ENCODE measurements around the gene PRDM15. TPM values are rescaled to one million over a fixed set of nuclear protein-coding genes. Genes with fewer than 3 reads are reported as not detected.

PRDM15 gene
- polyA plus RNA-seq, 3 donors: 0.19 to 19.0 (median 0.74) TPM

- no peaks in the 10 kb centered on the region for H3K9me3 Mint-ChIP-seq
- H3K79me2 ChIP-seq (ENCODE audit: insufficient read depth, low read length): no peaks in the 10 kb centered on the region
- no peaks in the 10 kb centered on the region for H3K4me1 ChIP-seq (ENCODE audit: control insufficient read depth in 1 of 2, insufficient read depth in 2 of 2, low read length in 2 of 2)
- no peaks in the 10 kb centered on the region for H3K4me1 Mint-ChIP-seq
- peaks cover 49 to 64% of the 10 kb centered on the region in 2 donors for H3K36me3 Mint-ChIP-seq
- no peak overlapping the region for H3K27ac ChIP-seq (ENCODE audit: low read depth in 1 of 2, low read length in 2 of 2)
- H3K36me3 ChIP-seq (replicated peaks in 1 of 2; ENCODE audit: control insufficient read depth in 1 of 2, insufficient read depth in 2 of 2, low read length in 2 of 2): peaks cover 49 to 74% of the 10 kb centered on the region in 2 donors
- WGBS (ENCODE audit: insufficient coverage): 98% methylated on average over 27 of the region's 42 CpGs
- H3K9ac ChIP-seq (ENCODE audit: insufficient read depth, low read length, poor library complexity, severe bottlenecking): no peak overlapping the region
- no peaks in the 10 kb centered on the region for H3K27me3 ChIP-seq (ENCODE audit: control insufficient read depth in 2 of 2, insufficient read depth in 2 of 2, low read length in 2 of 2)
- no peak overlapping the region for H3K4me3 Mint-ChIP-seq
- H3K4me2 ChIP-seq (replicated peaks; ENCODE audit: extremely low read depth, low read length, poor library complexity, severe bottlenecking): no peak overlapping the region
- peak overlapping the region in 2 of 7 donors; percentile 28 to 75 for H3K27ac Mint-ChIP-seq
- H3K27me3 Mint-ChIP-seq (ENCODE audit: low read depth in 3 of 3): peaks cover 0 to 2% (median 0%) of the 10 kb centered on the region in 3 donors
- no peaks in the 10 kb centered on the region for H3K9me3 ChIP-seq (replicated peaks in 1 of 2; ENCODE audit: control insufficient read depth in 1 of 2, insufficient read depth in 1 of 2, low read length in 2 of 2)
- no peak for DNase-seq
- no peak overlapping the region for H2AFZ ChIP-seq (ENCODE audit: insufficient read depth, low read depth, low read length, poor library complexity, severe bottlenecking)
- H3K4me3 ChIP-seq (replicated peaks in 1 of 3; ENCODE audit: low read depth in 2 of 3, low read length in 3 of 3): no peak overlapping the region
- no peaks in the 10 kb centered on the region for H4K20me1 ChIP-seq (ENCODE audit: insufficient read depth, low read length)
- intact Hi-C loops (cut with micrococcal nuclease): no loop called here
- no peak for TF ChIP-seq CTCF (IDR thresholded peaks at IDR 0.05)
Measured at GRCh38 chr21:41834926-41835663, 44.0 kb downstream of the PRDM15 start.

GRCh38 chr21:41834252-41834925 lies 44.8 kb downstream of the PRDM15 start:
- Histone ChIP-seq H3K27ac (ENCODE audit: low read depth in 1 of 2, low read length in 2 of 2) (no peak overlapping the region), H3K36me3 (replicated peaks in 1 of 2; ENCODE audit: control insufficient read depth in 1 of 2, insufficient read depth in 2 of 2, low read length in 2 of 2) (peaks cover 44 to 67% of the 10 kb centered on the region in 2 donors), H3K9me3 (replicated peaks in 1 of 2; ENCODE audit: control insufficient read depth in 1 of 2, insufficient read depth in 1 of 2, low read length in 2 of 2) (no peaks in the 10 kb centered on the region), H4K20me1 (ENCODE audit: insufficient read depth, low read length) (no peaks in the 10 kb centered on the region), H2AFZ (ENCODE audit: insufficient read depth, low read depth, low read length, poor library complexity, severe bottlenecking) (no peak overlapping the region), H3K4me3 (replicated peaks in 1 of 3; ENCODE audit: low read depth in 2 of 3, low read length in 3 of 3) (no peak overlapping the region), H3K4me2 (replicated peaks; ENCODE audit: extremely low read depth, low read length, poor library complexity, severe bottlenecking) (no peak overlapping the region), H3K9ac (ENCODE audit: insufficient read depth, low read length, poor library complexity, severe bottlenecking) (no peak overlapping the region), H3K4me1 (ENCODE audit: control insufficient read depth in 1 of 2, insufficient read depth in 2 of 2, low read length in 2 of 2) (no peaks in the 10 kb centered on the region), H3K27me3 (ENCODE audit: control insufficient read depth in 2 of 2, insufficient read depth in 2 of 2, low read length in 2 of 2) (no peaks in the 10 kb centered on the region), H3K79me2 (ENCODE audit: insufficient read depth, low read length) (no peaks in the 10 kb centered on the region)
- H3K27ac Mint-ChIP-seq: no peak overlapping the region
- intact Hi-C loops (cut with micrococcal nuclease): no loop called here
- H3K4me1 Mint-ChIP-seq: no peaks in the 10 kb centered on the region
- H3K4me3 Mint-ChIP-seq: no peak overlapping the region
- H3K9me3 Mint-ChIP-seq: no peaks in the 10 kb centered on the region
- H3K36me3 Mint-ChIP-seq: peaks cover 44 to 57% of the 10 kb centered on the region in 2 donors
- no peak for DNase-seq
- 98% methylated on average over 11 of the region's 25 CpGs for WGBS (ENCODE audit: insufficient coverage)
- peaks cover 0 to 1% (median 0%) of the 10 kb centered on the region in 3 donors for H3K27me3 Mint-ChIP-seq (ENCODE audit: low read depth in 3 of 3)
- TF ChIP-seq CTCF (IDR thresholded peaks at IDR 0.05): no peak
